HG03175 (cell line): ENCODE data around the gene IGSF6.
"Not testable (repeated sequence)": the region's sequence is repeated elsewhere in the genome, so short reads cannot be mapped to it uniquely, and the experiment has no call there.

Experiments
- ATAC-seq: cut with Tn5 transposase; IDR thresholded peaks from one replicate; pipeline ENCODE4 v1.9.1; 2021; ENCODE audit warnings: mild to moderate bottlenecking, moderate library complexity; ENCODE audit not compliant: unreplicated experiment

The IGSF6 gene

GRCh38 chr16:21654466-21654865 is 2.1 kb upstream of the IGSF6 start:
- ATAC-seq, result no peak

GRCh38 chr16:21653571-21653970 is 1.2 kb upstream of the IGSF6 start:
- no peak for ATAC-seq

GRCh38 chr16:21651515-21651914 is 893 bp downstream of the IGSF6 start:
- no peak for ATAC-seq

- ATAC-seq, result no peak
Measured at GRCh38 chr16:21650521-21650920, 1.9 kb downstream of the IGSF6 start.

GRCh38 chr16:21649826-21650406 is 2.5 kb downstream of the IGSF6 start:
- ATAC-seq, result not testable (repeated sequence)

GRCh38 chr16:21647562-21648164 is 4.7 kb downstream of the IGSF6 start:
- peak; percentile 14 for ATAC-seq

- peak; percentile 87 for ATAC-seq
Measured at GRCh38 chr16:21646721-21647561, 5.5 kb downstream of the IGSF6 start.

- ATAC-seq, result no peak
Measured at GRCh38 chr16:21646091-21646490, 6.3 kb downstream of the IGSF6 start.

GRCh38 chr16:21645261-21645721 is 7.1 kb downstream of the IGSF6 start:
- no peak for ATAC-seq

- no peak for ATAC-seq
Measured at GRCh38 chr16:21644674-21645073, 7.7 kb downstream of the IGSF6 start.

- ATAC-seq, result no peak
Measured at GRCh38 chr16:21643785-21644184, 8.6 kb downstream of the IGSF6 start.

GRCh38 chr16:21642861-21643260 is 9.5 kb downstream of the IGSF6 start:
- no peak for ATAC-seq

GRCh38 chr16:21641916-21642315 is 10.5 kb downstream of the IGSF6 start:
- no peak for ATAC-seq

- no peak for ATAC-seq
Measured at GRCh38 chr16:21639493-21639892, 12.9 kb downstream of the IGSF6 start.

- ATAC-seq, result no peak
Measured at GRCh38 chr16:21638573-21638975, 13.8 kb downstream of the IGSF6 start.

- ATAC-seq, result no peak
Measured at GRCh38 chr16:21637032-21637968, 15.1 kb downstream of the IGSF6 start.

- not testable (repeated sequence) for ATAC-seq
Measured at GRCh38 chr16:21635694-21636093, 16.7 kb downstream of the IGSF6 start.

- no peak for ATAC-seq
Measured at GRCh38 chr16:21634216-21634615, 18.2 kb downstream of the IGSF6 start.

GRCh38 chr16:21631951-21632575 is 20.3 kb downstream of the IGSF6 start:
- ATAC-seq, result not testable (repeated sequence)

GRCh38 chr16:21631376-21631775 is 21.0 kb downstream of the IGSF6 start:
- not testable (repeated sequence) for ATAC-seq
